ENCODE results near the gene CMTM2. TPM values are rescaled to one million over a fixed set of nuclear protein-coding genes. Genes with fewer than 3 reads are reported as not detected.
A peak's percentile ranks its signal among the peaks of the same experiment; 100 is the strongest.

CMTM2 gene
- total RNA-seq (2014; rRNA removed; shearing (Covaris generic)) = not detected in 2 replicates
- polyA plus RNA-seq (2016; fragmentation: Nextera tagmentation; extraction: Ambion mirVana) = not detected in 2 replicates

- in situ Hi-C loops (cut with MboI) = no loop called here
- TF ChIP-seq EZH2 (IDR thresholded peaks at IDR 0.05; ENCODE audit: insufficient read depth, poor library complexity, severe bottlenecking) (no peak), EZH2phosphoT487 (IDR thresholded peaks at IDR 0.05; ENCODE audit: insufficient read depth, low read depth) (no peak)
- Histone ChIP-seq H3K9me3 (ENCODE audit: low read depth) (no peaks in the 10 kb centered on the region), H3K4me2 (ENCODE audit: unreplicated experiment) (peak within 1 kb of the TSS; percentile 24), H3K4me1 (ENCODE audit: insufficient read depth) (peaks cover 19% of the 10 kb centered on the region), H3K9me2 (ENCODE audit: insufficient read depth) (no peaks in the 10 kb centered on the region), H3K27ac (no peak within 1 kb of the TSS), H4K20me1 (ENCODE audit: insufficient read depth) (no peaks in the 10 kb centered on the region), H3K36me3 (ENCODE audit: low read depth) (no peaks in the 10 kb centered on the region), H3K9ac (no peak within 1 kb of the TSS), H3K27me3 (replicated peaks; ENCODE audit: insufficient read depth) (peaks cover 10% of the 10 kb centered on the region), H3F3A (ENCODE audit: insufficient read depth) (peaks cover 21% of the 10 kb centered on the region), H3K4me3 (peak within 1 kb of the TSS; percentile 16; the same call in 1 of the 2 replicates), H2AFZ (peak within 1 kb of the TSS; percentile 30; the same call in 1 of the 2 replicates), H3K79me2 (ENCODE audit: insufficient read depth) (no peaks in the 10 kb centered on the region)
- DNase-seq = peak; percentile 19
- WGBS, 2 experiments (ENCODE audit: low coverage in 1 of 2, low lambda C conversion rate in 2 of 2, missing lambda C conversion rate in 2 of 2) = 30 to 33% methylated on average over 73 to 77 of the region's 77 CpGs
These were observed at the start of gene CMTM2 for GRCh38 chr16:66578651-66579531. Gene CMTM2, plus strand, starts transcription at chr16:66579463. Its CDS starts 145 bp downstream, at chr16:66579608.

- Histone ChIP-seq H3K4me3 (no peak overlapping the region), H3K9ac (no peak overlapping the region), H3K9me2 (ENCODE audit: insufficient read depth) (no peaks in the 10 kb centered on the region), H3F3A (ENCODE audit: insufficient read depth) (no peaks in the 10 kb centered on the region; the same call in 1 of the 2 replicates), H3K9me3 (ENCODE audit: low read depth) (no peaks in the 10 kb centered on the region), H4K20me1 (ENCODE audit: insufficient read depth) (no peaks in the 10 kb centered on the region), H3K4me2 (ENCODE audit: unreplicated experiment) (no peak overlapping the region), H3K79me2 (ENCODE audit: insufficient read depth) (no peaks in the 10 kb centered on the region), H3K36me3 (ENCODE audit: low read depth) (peaks cover 7% of the 10 kb centered on the region; the same call in 1 of the 2 replicates), H3K27me3 (replicated peaks; ENCODE audit: insufficient read depth) (no peaks in the 10 kb centered on the region), H3K27ac (no peak overlapping the region), H3K4me1 (ENCODE audit: insufficient read depth) (no peaks in the 10 kb centered on the region), H2AFZ (no peak overlapping the region)
- TF ChIP-seq EZH2phosphoT487 (IDR thresholded peaks at IDR 0.05; ENCODE audit: insufficient read depth, low read depth) = no peak
- no peak for TF ChIP-seq EZH2 (IDR thresholded peaks at IDR 0.05; ENCODE audit: insufficient read depth, poor library complexity, severe bottlenecking)
- DNase-seq = no peak
- 79 to 82% methylated on average over 6 of the region's 6 CpGs for WGBS, 2 experiments (ENCODE audit: low coverage in 1 of 2, low lambda C conversion rate in 2 of 2, missing lambda C conversion rate in 2 of 2)
- in situ Hi-C loops (cut with MboI) = no loop called here
These were observed 49.8 kb upstream of the CMTM2 start for GRCh38 chr16:66529475-66529874.

- Histone ChIP-seq H3F3A (ENCODE audit: insufficient read depth) (no peaks in the 10 kb centered on the region), H3K9ac (no peak overlapping the region), H2AFZ (no peak overlapping the region), H3K27ac (no peak overlapping the region), H3K9me3 (ENCODE audit: low read depth) (no peaks in the 10 kb centered on the region), H3K79me2 (ENCODE audit: insufficient read depth) (no peaks in the 10 kb centered on the region), H3K4me3 (no peak overlapping the region), H3K9me2 (ENCODE audit: insufficient read depth) (no peaks in the 10 kb centered on the region), H3K36me3 (ENCODE audit: low read depth) (peaks cover 7% of the 10 kb centered on the region; the same call in 1 of the 2 replicates), H3K4me2 (ENCODE audit: unreplicated experiment) (no peak overlapping the region), H3K27me3 (replicated peaks; ENCODE audit: insufficient read depth) (no peaks in the 10 kb centered on the region), H3K4me1 (ENCODE audit: insufficient read depth) (no peaks in the 10 kb centered on the region), H4K20me1 (ENCODE audit: insufficient read depth) (no peaks in the 10 kb centered on the region)
- in situ Hi-C loops (cut with MboI) = no loop called here
- 95 to 96% methylated on average over 1 of the region's 1 CpG for WGBS, 2 experiments (ENCODE audit: low coverage in 1 of 2, low lambda C conversion rate in 2 of 2, missing lambda C conversion rate in 2 of 2)
- no peak for TF ChIP-seq EZH2 (IDR thresholded peaks at IDR 0.05; ENCODE audit: insufficient read depth, poor library complexity, severe bottlenecking)
- no peak for TF ChIP-seq EZH2phosphoT487 (IDR thresholded peaks at IDR 0.05; ENCODE audit: insufficient read depth, low read depth)
- DNase-seq = no peak
These were observed 44.9 kb upstream of the CMTM2 start for GRCh38 chr16:66534376-66534799.

- H3K9ac ChIP-seq = no peak overlapping the region
- TF ChIP-seq EZH2 (IDR thresholded peaks at IDR 0.05; ENCODE audit: insufficient read depth, poor library complexity, severe bottlenecking) (no peak), EZH2phosphoT487 (IDR thresholded peaks at IDR 0.05; ENCODE audit: insufficient read depth, low read depth) (no peak)
- no peaks in the 10 kb centered on the region for H4K20me1 ChIP-seq (ENCODE audit: insufficient read depth)
- no peaks in the 10 kb centered on the region; the same call in 1 of the 2 replicates for H3K36me3 ChIP-seq (ENCODE audit: low read depth)
- no peak overlapping the region for H3K4me2 ChIP-seq (ENCODE audit: unreplicated experiment)
- H3K4me1 ChIP-seq (ENCODE audit: insufficient read depth) = no peaks in the 10 kb centered on the region
- H2AFZ ChIP-seq = no peak overlapping the region
- 88 to 91% methylated on average over 4 of the region's 4 CpGs for WGBS, 2 experiments (ENCODE audit: low coverage in 1 of 2, low lambda C conversion rate in 2 of 2, missing lambda C conversion rate in 2 of 2)
- no peaks in the 10 kb centered on the region for H3K9me2 ChIP-seq (ENCODE audit: insufficient read depth)
- no peaks in the 10 kb centered on the region for H3K27me3 ChIP-seq (replicated peaks; ENCODE audit: insufficient read depth)
- no peaks in the 10 kb centered on the region for H3K79me2 ChIP-seq (ENCODE audit: insufficient read depth)
- no peak overlapping the region for H3K27ac ChIP-seq
- no peak overlapping the region for H3K4me3 ChIP-seq
- no peak for DNase-seq
- H3F3A ChIP-seq (ENCODE audit: insufficient read depth) = no peaks in the 10 kb centered on the region
- in situ Hi-C loops (cut with MboI) = no loop called here
- no peaks in the 10 kb centered on the region for H3K9me3 ChIP-seq (ENCODE audit: low read depth)
These were observed 42.7 kb upstream of the CMTM2 start for GRCh38 chr16:66536525-66536924.

Data from GM23248 (cell line).